ENCODE measurements around the gene ADM. TPM values are rescaled to one million over a fixed set of nuclear protein-coding genes. Genes with fewer than 3 reads are reported as not detected.

Gene ADM
- total and polyA plus RNA-seq, 12 donors: 5.1 to 63.7 (median 10.8) TPM

DNA sequence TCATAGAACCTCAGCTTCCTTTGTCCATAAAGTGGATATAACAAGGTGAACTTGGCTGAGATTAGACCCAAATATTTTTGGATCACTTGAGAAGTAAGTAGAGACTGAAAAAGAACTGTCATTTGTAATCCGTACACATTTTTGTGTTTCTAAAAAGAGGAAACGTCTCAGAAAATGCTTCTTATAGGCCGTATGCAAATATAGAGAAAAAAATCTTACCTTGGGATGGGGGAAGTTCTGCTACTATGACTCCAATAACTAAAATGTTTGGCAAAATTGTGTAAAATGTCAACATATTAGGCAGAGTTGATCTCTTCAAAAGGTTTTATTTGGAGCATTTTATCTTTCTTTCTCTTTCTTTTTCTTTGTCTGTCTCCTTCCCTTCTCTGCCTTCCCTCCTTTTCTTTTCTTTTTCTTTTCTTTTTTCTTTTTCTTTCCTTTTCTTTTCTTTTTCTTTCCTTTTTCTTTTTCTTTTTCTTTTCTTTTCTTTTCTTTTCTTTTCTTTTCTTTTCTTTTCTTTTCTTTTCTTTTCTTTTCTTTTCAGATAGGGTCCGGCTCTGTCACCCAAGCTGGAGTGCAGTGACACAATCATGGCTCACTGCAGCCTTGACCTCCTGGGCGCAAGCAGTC, 48.2 kb downstream of the ADM start:
- TF ChIP-seq, protein P1, sequence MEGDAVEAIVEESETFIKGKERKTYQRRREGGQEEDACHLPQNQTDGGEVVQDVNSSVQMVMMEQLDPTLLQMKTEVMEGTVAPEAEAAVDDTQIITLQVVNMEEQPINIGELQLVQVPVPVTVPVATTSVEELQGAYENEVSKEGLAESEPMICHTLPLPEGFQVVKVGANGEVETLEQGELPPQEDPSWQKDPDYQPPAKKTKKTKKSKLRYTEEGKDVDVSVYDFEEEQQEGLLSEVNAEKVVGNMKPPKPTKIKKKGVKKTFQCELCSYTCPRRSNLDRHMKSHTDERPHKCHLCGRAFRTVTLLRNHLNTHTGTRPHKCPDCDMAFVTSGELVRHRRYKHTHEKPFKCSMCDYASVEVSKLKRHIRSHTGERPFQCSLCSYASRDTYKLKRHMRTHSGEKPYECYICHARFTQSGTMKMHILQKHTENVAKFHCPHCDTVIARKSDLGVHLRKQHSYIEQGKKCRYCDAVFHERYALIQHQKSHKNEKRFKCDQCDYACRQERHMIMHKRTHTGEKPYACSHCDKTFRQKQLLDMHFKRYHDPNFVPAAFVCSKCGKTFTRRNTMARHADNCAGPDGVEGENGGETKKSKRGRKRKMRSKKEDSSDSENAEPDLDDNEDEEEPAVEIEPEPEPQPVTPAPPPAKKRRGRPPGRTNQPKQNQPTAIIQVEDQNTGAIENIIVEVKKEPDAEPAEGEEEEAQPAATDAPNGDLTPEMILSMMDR (IDR thresholded peaks at IDR 0.05): no peak
- DNase-seq (no peak), ATAC-seq (no peak)
- Histone ChIP-seq H3K27me3 (no peaks in the 10 kb centered on the region), H3K9me3 (no peaks in the 10 kb centered on the region), H3K4me1 (peaks cover 11 to 51% (median 32%) of the 10 kb centered on the region in 9 donors), H3K36me3 (no peaks in the 10 kb centered on the region), H3K4me3 (no peak overlapping the region), H3K27ac (peak overlapping the region; percentile 61 to 91 (median 79))
- WGBS, 2 donors: 77 to 86% methylated on average over 5 of the region's 5 CpGs
- intact Hi-C loops (cut with DNase I): no loop called here

DNA sequence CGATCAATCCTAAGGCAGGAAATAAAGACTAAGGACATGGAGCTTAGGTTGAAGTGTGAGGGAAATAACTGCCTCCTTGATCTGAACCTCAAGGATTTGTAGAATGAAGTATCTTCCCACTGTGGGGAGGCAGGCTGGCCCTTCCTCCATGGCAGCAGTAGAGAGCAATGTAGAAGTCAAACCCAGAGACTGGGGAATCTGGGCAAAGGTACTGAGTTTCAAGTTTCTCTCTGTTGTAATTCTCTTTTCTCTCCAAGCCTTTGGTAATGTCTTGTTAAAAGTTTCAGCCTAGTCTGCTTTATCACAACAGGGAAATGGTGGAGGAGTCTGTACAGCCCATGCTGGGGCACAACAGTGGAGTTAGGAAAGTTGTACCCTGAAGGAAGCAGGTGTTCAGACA, 49.5 kb downstream of the ADM start:
- intact Hi-C loops (cut with DNase I): no loop called here
- no peak overlapping the region for H3K4me3 ChIP-seq
- H3K4me1 ChIP-seq: peaks cover 11 to 44% (median 28%) of the 10 kb centered on the region in 9 donors
- no peaks in the 10 kb centered on the region for H3K27me3 ChIP-seq
- H3K9me3 ChIP-seq: no peaks in the 10 kb centered on the region
- TF ChIP-seq, protein P1 (IDR thresholded peaks at IDR 0.05): no peak
- H3K36me3 ChIP-seq: no peaks in the 10 kb centered on the region
- peak overlapping the region in 2 of 10 donors; percentile 30 to 88 for H3K27ac ChIP-seq
- DNase-seq (no peak), ATAC-seq (no peak)
- WGBS, 2 donors: 79% methylated on average over 1 of the region's 1 CpG

DNA sequence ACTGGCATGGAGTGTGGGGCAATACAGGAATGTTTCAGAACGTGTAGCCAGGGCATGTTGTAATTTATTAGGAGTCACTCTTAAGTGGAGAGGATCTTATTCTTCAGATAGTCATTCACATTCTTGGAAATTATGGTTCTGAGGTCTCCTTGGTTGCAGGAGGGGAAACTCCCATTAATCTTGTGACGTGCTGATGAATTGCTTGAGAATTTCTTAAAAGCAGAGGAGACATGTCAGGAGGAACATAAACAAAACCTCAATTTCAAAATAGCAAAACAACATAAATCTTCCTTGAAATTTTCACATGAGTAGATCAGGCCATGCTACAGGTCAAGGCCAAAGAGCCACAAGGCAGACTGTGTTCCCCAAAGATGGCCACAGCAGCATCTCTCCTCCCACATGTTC, 50.4 kb downstream of the ADM start:
- no peak for DNase-seq
- intact Hi-C loops (cut with DNase I): no loop called here
- no peak for ATAC-seq
- H3K4me3 ChIP-seq: no peak overlapping the region
- no peaks in the 10 kb centered on the region for H3K27me3 ChIP-seq
- WGBS, 2 donors: 43 to 45% methylated on average over 2 of the region's 2 CpGs
- peaks cover 0 to 5% (median 0%) of the 10 kb centered on the region in 11 donors for H3K9me3 ChIP-seq
- TF ChIP-seq, protein P1 (IDR thresholded peaks at IDR 0.05): no peak
- H3K27ac ChIP-seq: no peak overlapping the region
- peaks cover 11 to 44% (median 28%) of the 10 kb centered on the region in 9 donors for H3K4me1 ChIP-seq
- no peaks in the 10 kb centered on the region for H3K36me3 ChIP-seq

DNA sequence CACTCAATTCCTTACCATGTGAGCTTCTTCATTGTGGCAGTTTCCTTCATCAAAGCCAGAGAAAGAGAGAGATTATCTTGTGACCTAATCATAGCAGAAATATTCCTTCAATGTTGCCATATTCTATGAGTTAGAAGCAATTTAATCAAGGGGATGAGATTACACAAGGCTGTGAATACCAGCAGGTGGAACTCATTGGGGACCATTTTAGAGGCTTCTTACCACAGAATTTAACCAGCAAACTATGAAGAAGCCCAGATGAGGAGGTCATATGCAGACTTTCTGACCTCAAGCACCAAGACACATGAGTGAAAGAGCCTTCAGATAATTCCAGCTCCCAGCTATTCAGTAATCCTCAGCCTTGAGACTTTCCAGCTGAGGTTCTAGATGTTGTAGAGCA, 51.3 kb downstream of the ADM start:
- no peak for DNase-seq
- Histone ChIP-seq H3K27me3 (no peaks in the 10 kb centered on the region), H3K9me3 (peaks cover 0 to 5% (median 0%) of the 10 kb centered on the region in 11 donors), H3K36me3 (no peaks in the 10 kb centered on the region), H3K4me1 (peaks cover 9 to 35% (median 20%) of the 10 kb centered on the region in 9 donors), H3K27ac (no peak overlapping the region), H3K4me3 (no peak overlapping the region)
- TF ChIP-seq, protein P1 (IDR thresholded peaks at IDR 0.05): no peak
- intact Hi-C loops (cut with DNase I): no loop called here
- ATAC-seq: no peak

Other genes with a start within 250 kb of the ADM start
- gene SBF2, start 10.9 kb upstream of the ADM start, total RNA-seq: 10 to 100 TPM; 16.2 to 27.1 (median 21.2) TPM
- gene SBF2, start 10.9 kb upstream of the ADM start, polyA plus RNA-seq: 10 to 100 TPM in 1 of 2 donors, 1 to 10 TPM in 1; 8.9 to 22.2 TPM
- gene AMPD3, start 150.2 kb downstream of the ADM start, total RNA-seq: 1 to 10 TPM; 1.4 to 8.7 (median 2.6) TPM
- gene AMPD3, start 150.2 kb downstream of the ADM start, polyA plus RNA-seq: 1 to 10 TPM in 1 of 2 donors, under 1 TPM in 1; 0.59 to 1.2 TPM
- 10 to 100 TPM; 27.1 to 43.0 (median 35.7) TPM for gene RNF141, start 236.1 kb downstream of the ADM start, total RNA-seq
- 1 to 10 TPM; 6.7 to 7.2 TPM for gene RNF141, start 236.1 kb downstream of the ADM start, polyA plus RNA-seq

Measured in heart right ventricle (tissue), 16 donors.